Naive thymus-derived CD4-positive, alpha-beta T cell (primary cell): Measurements from ENCODE around the gene YEATS2. TPM values are rescaled to one million over a fixed set of nuclear protein-coding genes. Genes with fewer than 3 reads are reported as not detected.

ENCODE experiments used
- ATAC-seq: fragments of 150-1000 bp; cut with Tn5 transposase; 2 replicates; pipeline ENCODE4 v1.10.0; 2021; ENCODE audit warnings: mild to moderate bottlenecking, moderate library complexity
- CTCF ChIA-PET: fragments of 350-600 bp; sonication (Branson Sonifier 250); formaldehyde crosslinking; loops from one replicate; lab custom pipeline; 2021; ENCODE audit warnings: antibody characterized with exemption; lab: Charles Lee
- POLR2A ChIA-PET: fragments of 350-600 bp; sonication (Branson Sonifier 250); formaldehyde crosslinking; loops from one replicate; lab custom pipeline; 2021; ENCODE audit warnings: antibody characterized with exemption, inconsistent platforms; lab: Charles Lee
- DNase-seq, 9 donors: peaks; one replicate each; pipeline versions ENCODE4 v3.0.0 to v3.0.0-alpha.2; 2020 to 2022; ENCODE audit warnings: mixed read lengths in 1 of 9
- H3K27ac ChIP-seq: one replicate; pipeline ENCODE4 v1.7.0; 2013; ENCODE audit warnings: mild to moderate bottlenecking, low read depth, low read length, moderate library complexity
- H3K27me3 ChIP-seq, 2 donors: one replicate each; pipeline ENCODE4 v1.7.0; 2013; ENCODE audit warnings: low read length in 2 of 2, mild to moderate bottlenecking in 2 of 2, moderate library complexity in 2 of 2; ENCODE audit not compliant: control insufficient read depth in 2 of 2, insufficient read depth in 2 of 2
- H3K36me3 ChIP-seq, 3 experiments: 1 replicate in 2 of 3; 2 replicates in 1 of 3; pipeline ENCODE4 v1.7.0; 2013; ENCODE audit warnings: low read length in 3 of 3, mild to moderate bottlenecking in 3 of 3, moderate library complexity in 1 of 3; ENCODE audit not compliant: insufficient read depth in 3 of 3, control insufficient read depth in 2 of 3
- H3K4me1 ChIP-seq, 2 donors: one replicate each; pipeline ENCODE4 v1.7.0; 2013; ENCODE audit warnings: low read length in 2 of 2, mild to moderate bottlenecking in 2 of 2, moderate library complexity in 1 of 2; ENCODE audit not compliant: control insufficient read depth in 2 of 2, insufficient read depth in 2 of 2
- H3K4me3 ChIP-seq: 2 replicates; pipeline ENCODE4 v1.7.0; 2013; ENCODE audit warnings: mild to moderate bottlenecking, low read length
- H3K9me3 ChIP-seq, 3 experiments: 1 replicate in 2 of 3; 2 replicates in 1 of 3; pipeline ENCODE4 v1.7.0; 2013; ENCODE audit warnings: low read length in 3 of 3; ENCODE audit not compliant: control insufficient read depth in 2 of 3
- H3K27ac Mint-ChIP-seq, 9 donors: one replicate each; pipeline ENCODE4 v1.8.0; 2020 to 2022; ENCODE audit warnings: mixed read lengths in 9 of 9, mild to moderate bottlenecking in 8 of 9, moderate library complexity in 5 of 9, inconsistent platforms in 2 of 9
- H3K27me3 Mint-ChIP-seq, 5 donors: one replicate each; pipeline ENCODE4 v1.8.0; 2021 to 2022; ENCODE audit warnings: mixed read lengths in 5 of 5, mild to moderate bottlenecking in 1 of 5
- H3K36me3 Mint-ChIP-seq, 5 donors: one replicate each; pipeline ENCODE4 v1.8.0; 2020 to 2022; ENCODE audit warnings: mixed read lengths in 5 of 5, mild to moderate bottlenecking in 3 of 5, inconsistent platforms in 1 of 5
- H3K4me1 Mint-ChIP-seq, 7 donors: one replicate each; pipeline ENCODE4 v1.8.0; 2020 to 2022; ENCODE audit warnings: mixed read lengths in 7 of 7, mild to moderate bottlenecking in 3 of 7, inconsistent platforms in 1 of 7
- H3K4me3 Mint-ChIP-seq, 10 donors: one replicate each; pipeline ENCODE4 v1.8.0; 2020 to 2022; ENCODE audit warnings: mild to moderate bottlenecking in 10 of 10, mixed read lengths in 10 of 10, moderate library complexity in 6 of 10, inconsistent platforms in 2 of 10
- H3K9me3 Mint-ChIP-seq, 11 donors: one replicate each; pipeline ENCODE4 v1.8.0; 2020 to 2022; ENCODE audit warnings: mixed read lengths in 11 of 11, mild to moderate bottlenecking in 4 of 11, inconsistent platforms in 1 of 11, moderate library complexity in 1 of 11
- intact Hi-C, 2 donors: fragments of 100-400 bp; cut with micrococcal nuclease; formaldehyde crosslinking; loops; one replicate each; pipeline ENCODE4 v1.15.1; 2023
- polyA plus RNA-seq, 2 donors: library from polyadenylated mRNA; unstranded; fragments of 300-500 nt; fragmentation: Illumina TruSeq; gene quantifications; one replicate each; pipeline ENCODE4 v1.2.3, GENCODE V29; 2021
- total RNA-seq, 6 experiments: library from RNA in 5 of 6; stranded (reverse) in 5 of 6; gene quantifications; 1 replicate in 5 of 6; 2 replicates in 1 of 6; pipeline ENCODE4 v1.2.3 and lab custom pipeline; 2021 to 2026

The YEATS2 gene
- total RNA-seq (10 to 100 TPM; 20.6 to 61.4 (median 21.9) TPM), polyA plus RNA-seq (1 to 10 TPM; 5.5 to 7.7 TPM), total RNA-seq (lab: John Stamatoyannopoulos, UW) (67.7 reads per million, percentile 77 among the genes with 10 or more reads in this experiment)

DNA sequence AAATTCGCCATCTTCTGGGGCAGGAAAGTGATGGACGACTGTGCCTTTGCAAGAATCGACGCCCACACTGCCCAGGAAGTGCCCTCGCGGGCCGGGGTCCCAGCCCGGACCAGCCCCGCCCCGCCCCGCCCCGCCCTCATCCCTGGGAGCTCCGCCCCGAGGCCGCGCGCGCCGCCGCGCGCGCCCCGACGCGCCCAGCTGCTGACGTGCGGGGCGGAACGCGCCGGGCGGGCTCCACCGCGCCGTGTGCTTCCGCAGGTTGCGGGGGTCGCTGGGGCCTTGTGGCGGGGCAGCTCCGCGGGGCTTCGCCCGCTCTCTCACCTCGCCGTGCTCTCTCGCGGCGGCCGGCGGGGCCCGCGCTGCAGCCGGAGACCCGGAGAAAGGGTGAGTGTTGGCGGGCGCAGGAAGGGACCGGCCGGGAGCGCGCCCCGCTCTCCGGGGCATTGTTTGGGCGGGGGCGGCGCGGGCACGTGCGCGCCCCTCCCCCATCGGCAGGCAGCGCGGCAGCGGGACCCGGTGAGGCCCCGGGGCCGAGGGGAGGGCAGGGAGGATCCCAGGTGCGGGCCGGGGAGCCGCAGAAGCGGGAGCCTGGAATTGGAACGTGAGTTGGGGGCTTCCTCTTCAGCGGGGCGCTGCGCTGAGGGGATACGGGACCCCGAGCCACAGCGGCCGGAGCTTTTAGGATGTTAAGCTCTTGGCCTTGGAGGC is at the start of gene YEATS2:
TSS of gene YEATS2 (plus strand) at position 188 of the 708 bp plus-strand sequence. CDS start 17,366 bp downstream, outside the sequence.
- H3K36me3 Mint-ChIP-seq: peaks cover 0 to 15% (median 0%) of the 10 kb centered on the region in 5 donors
- Histone ChIP-seq H3K4me3 (peak within 1 kb of the TSS; percentile 89), H3K27ac (peak within 1 kb of the TSS; percentile 84), H3K36me3 (no peaks in the 10 kb centered on the region), H3K4me1 (peaks cover 9 to 18% of the 10 kb centered on the region in 2 donors), H3K9me3 (no peaks in the 10 kb centered on the region), H3K27me3 (no peaks in the 10 kb centered on the region)
- ChIA-PET CTCF (interaction anchor here (1.3 kb wide), 1 partner anchor 61 kb away, joined by 4 read pairs; no protein-coding TSS in a partner anchor), POLR2A (interaction anchor here (0.6 to 3.9 kb wide), 6 partner anchors 9 to 252 kb away, joined by 3 to 41 read pairs (median 3); partner anchors contain the start of gene KLHL24)
- intact Hi-C loops: loop anchor here (1.0 to 5.0 kb wide), 10 partner anchors 61 to 900 kb away; partner anchors contain the start of genes KLHL6 (in 2 of the 2), MCCC1 (in 2 of the 2), EIF4G1 (in 1 of the 2) and LAMP3 (in 1 of the 2)
- no peaks in the 10 kb centered on the region for H3K9me3 Mint-ChIP-seq
- H3K4me1 Mint-ChIP-seq: peaks cover 32 to 50% (median 40%) of the 10 kb centered on the region in 7 donors
- peak; percentile 95 for ATAC-seq
- H3K4me3 Mint-ChIP-seq: peak within 1 kb of the TSS; percentile 84 to 99 (median 94)
- peak; percentile 60 to 81 (median 74) for DNase-seq
- H3K27me3 Mint-ChIP-seq: no peaks in the 10 kb centered on the region
- H3K27ac Mint-ChIP-seq: peak within 1 kb of the TSS; percentile 74 to 97 (median 90)

DNA sequence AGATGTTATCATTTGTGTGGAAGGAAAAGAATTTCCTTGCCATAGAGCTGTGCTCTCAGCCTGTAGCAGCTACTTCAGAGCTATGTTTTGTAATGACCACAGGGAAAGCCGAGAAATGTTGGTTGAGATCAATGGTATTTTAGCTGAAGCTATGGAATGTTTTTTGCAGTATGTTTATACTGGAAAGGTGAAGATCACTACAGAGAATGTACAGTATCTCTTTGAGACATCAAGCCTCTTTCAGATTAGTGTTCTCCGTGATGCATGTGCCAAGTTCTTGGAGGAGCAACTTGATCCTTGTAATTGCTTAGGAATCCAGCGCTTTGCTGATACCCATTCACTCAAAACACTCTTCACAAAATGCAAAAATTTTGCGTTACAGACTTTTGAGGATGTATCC is 47.0 kb upstream of the YEATS2 start:
- H3K9me3 ChIP-seq: peaks cover 5 to 41% (median 27%) of the 10 kb centered on the region in 3 experiments
- intact Hi-C loops: no loop called here
- Mint-ChIP-seq H3K9me3 (peaks cover 4 to 65% (median 24%) of the 10 kb centered on the region in 11 donors), H3K27me3 (no peaks in the 10 kb centered on the region), H3K36me3 (peaks cover 21 to 74% (median 64%) of the 10 kb centered on the region in 5 donors), H3K4me3 (peak overlapping the region in 2 of 10 donors; percentile 29 to 30), H3K4me1 (peaks cover 0 to 14% (median 6%) of the 10 kb centered on the region in 7 donors), H3K27ac (no peak overlapping the region)
- peaks cover 18 to 60% (median 20%) of the 10 kb centered on the region in 3 experiments for H3K36me3 ChIP-seq
- H3K4me1 ChIP-seq: no peaks in the 10 kb centered on the region
- no peak for ATAC-seq
- no peaks in the 10 kb centered on the region for H3K27me3 ChIP-seq
- no peak overlapping the region for H3K4me3 ChIP-seq
- no peak for DNase-seq
- POLR2A ChIA-PET: interaction anchor here (1.5 kb wide), 1 partner anchor 13 kb away, joined by 3 read pairs; no protein-coding TSS in a partner anchor
- CTCF ChIA-PET: interaction anchor here (0.7 kb wide), 1 partner anchor 100 kb away, joined by 3 read pairs; no protein-coding TSS in a partner anchor
- H3K27ac ChIP-seq: no peak overlapping the region

DNA sequence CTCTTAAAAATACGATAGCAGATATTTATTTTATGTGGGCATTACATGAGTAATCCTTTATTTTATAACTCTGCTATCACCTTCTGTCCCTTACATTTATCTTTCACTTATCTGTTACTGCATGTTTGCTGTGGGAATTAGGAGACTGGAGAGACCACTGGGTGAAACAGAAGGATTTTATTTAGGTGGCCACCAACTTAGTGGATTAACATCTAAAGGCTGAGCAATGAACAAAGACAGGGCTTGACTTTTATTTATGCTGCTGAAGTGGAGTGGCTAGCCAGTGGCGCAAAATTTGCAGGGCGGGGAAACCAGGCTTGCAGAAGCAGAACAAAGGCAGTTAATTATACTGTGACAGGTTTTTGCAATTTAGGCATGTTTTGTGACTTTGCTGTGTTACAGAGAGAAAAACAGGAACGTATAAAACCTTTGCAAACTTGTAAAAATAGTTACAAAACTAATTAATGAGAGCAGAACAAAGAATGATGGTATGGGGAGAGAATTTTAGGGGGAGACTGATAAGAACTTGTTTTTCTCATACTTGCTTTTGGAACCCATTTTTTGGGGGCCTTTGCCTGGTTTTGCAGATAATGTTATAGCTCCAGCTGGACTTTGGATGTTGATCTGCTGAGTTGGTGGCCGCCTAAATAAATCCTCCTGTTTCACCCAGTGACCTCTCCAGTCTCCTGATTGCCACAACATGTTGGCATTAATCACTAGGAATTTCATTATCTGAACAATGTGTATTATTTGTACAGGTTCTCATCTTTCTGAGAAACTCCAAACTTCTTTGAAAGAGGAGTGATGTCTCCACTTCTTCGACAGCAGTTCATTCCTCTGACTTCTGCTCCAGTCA is 44.2 kb upstream of the YEATS2 start:
- Histone ChIP-seq H3K9me3 (peaks cover 5 to 41% (median 27%) of the 10 kb centered on the region in 3 experiments), H3K36me3 (peaks cover 16 to 66% (median 18%) of the 10 kb centered on the region in 3 experiments), H3K4me3 (no peak overlapping the region), H3K27ac (no peak overlapping the region), H3K4me1 (peaks cover 0 to 3% of the 10 kb centered on the region in 2 donors), H3K27me3 (no peaks in the 10 kb centered on the region)
- intact Hi-C loops: loop anchor here in 1 of 2 donors (2.0 kb wide), 1 partner anchor 17 kb away; no protein-coding TSS in a partner anchor
- Mint-ChIP-seq H3K27me3 (no peaks in the 10 kb centered on the region), H3K27ac (peak overlapping the region in 5 of 9 donors; percentile 22 to 88 (median 46)), H3K36me3 (peaks cover 32 to 86% (median 71%) of the 10 kb centered on the region in 5 donors), H3K9me3 (peaks cover 6 to 78% (median 29%) of the 10 kb centered on the region in 11 donors), H3K4me3 (peak overlapping the region in 5 of 10 donors; percentile 11 to 54 (median 30)), H3K4me1 (peaks cover 0 to 29% (median 21%) of the 10 kb centered on the region in 7 donors)
- peak in 3 of 9 donors; percentile 7 to 23 (median 10) for DNase-seq
- no peak for ATAC-seq
- CTCF ChIA-PET: no interaction called here
- POLR2A ChIA-PET: no interaction called here

DNA sequence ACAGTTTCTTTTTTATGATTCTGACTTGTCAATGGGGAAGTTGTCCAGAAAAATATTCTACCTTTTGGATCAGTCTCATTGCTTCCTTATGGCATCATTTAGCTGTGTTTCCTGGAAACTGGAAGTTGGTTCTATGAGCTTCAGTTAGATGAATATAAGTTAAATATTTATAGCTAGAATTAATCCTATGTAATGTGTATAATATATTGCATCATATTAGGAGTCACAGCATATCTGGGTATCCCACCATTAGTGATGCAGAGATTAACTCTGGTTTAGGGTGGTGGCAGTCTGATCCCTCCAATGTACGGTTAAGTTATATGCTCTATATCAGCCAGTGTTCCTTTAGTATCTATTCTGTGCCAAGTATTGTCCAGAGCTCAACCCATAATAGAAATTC is 42.9 kb upstream of the YEATS2 start:
- ATAC-seq: no peak
- peaks cover 5 to 40% (median 27%) of the 10 kb centered on the region in 3 experiments for H3K9me3 ChIP-seq
- ChIA-PET CTCF (no interaction called here), POLR2A (interaction anchor here (1.3 kb wide), 1 partner anchor 20 kb away, joined by 4 read pairs; the partner anchor contains the start of gene KLHL24)
- H3K4me1 Mint-ChIP-seq: peaks cover 0 to 40% (median 29%) of the 10 kb centered on the region in 7 donors
- H3K27ac ChIP-seq: no peak overlapping the region
- H3K4me3 ChIP-seq: no peak overlapping the region
- no peaks in the 10 kb centered on the region for H3K27me3 ChIP-seq
- peaks cover 32 to 85% (median 74%) of the 10 kb centered on the region in 5 donors for H3K36me3 Mint-ChIP-seq
- H3K4me3 Mint-ChIP-seq: no peak overlapping the region
- peaks cover 0 to 4% of the 10 kb centered on the region in 2 donors for H3K4me1 ChIP-seq
- intact Hi-C loops: no loop called here
- H3K27me3 Mint-ChIP-seq: no peaks in the 10 kb centered on the region
- H3K9me3 Mint-ChIP-seq: peaks cover 4 to 66% (median 29%) of the 10 kb centered on the region in 11 donors
- peak overlapping the region in 1 of 9 donors; percentile 62 for H3K27ac Mint-ChIP-seq
- H3K36me3 ChIP-seq: peaks cover 16 to 71% (median 18%) of the 10 kb centered on the region in 3 experiments
- no peak for DNase-seq

DNA sequence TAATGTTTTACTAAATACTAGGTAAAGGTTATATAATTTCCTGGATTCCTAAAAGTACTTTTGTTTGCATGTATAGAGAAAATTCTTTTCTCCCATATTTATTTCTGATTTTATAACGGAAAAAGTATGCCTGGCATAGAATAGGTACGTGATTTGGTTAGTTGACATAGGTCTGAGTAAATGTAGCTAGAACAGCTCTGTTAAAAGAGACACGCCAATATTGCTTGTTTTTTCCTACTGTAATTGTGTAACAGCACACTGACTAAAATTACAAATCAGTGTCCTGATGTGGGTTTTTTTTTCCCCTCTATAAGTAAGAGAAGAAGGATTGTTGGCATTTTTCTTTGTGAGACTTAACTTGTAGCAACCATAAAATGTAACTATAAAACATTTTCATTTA is 35.5 kb upstream of the YEATS2 start:
- no peak overlapping the region for H3K4me3 ChIP-seq
- H3K4me3 Mint-ChIP-seq: no peak overlapping the region
- no peak for ATAC-seq
- no peaks in the 10 kb centered on the region for H3K27me3 ChIP-seq
- H3K27ac Mint-ChIP-seq: no peak overlapping the region
- no peaks in the 10 kb centered on the region for H3K27me3 Mint-ChIP-seq
- ChIA-PET CTCF (interaction anchor here (0.8 kb wide), 1 partner anchor 29 kb away, joined by 3 read pairs; no protein-coding TSS in a partner anchor), POLR2A (interaction anchor here (1.0 to 1.4 kb wide), 2 partner anchors 25 to 107 kb away, joined by 3 to 9 read pairs; partner anchors contain the start of genes KLHL24 and KLHL6)
- H3K4me1 ChIP-seq: peaks cover 0 to 4% of the 10 kb centered on the region in 2 donors
- H3K9me3 ChIP-seq: no peaks in the 10 kb centered on the region
- H3K36me3 Mint-ChIP-seq: peaks cover 7 to 58% (median 46%) of the 10 kb centered on the region in 5 donors
- no peak for DNase-seq
- H3K27ac ChIP-seq: no peak overlapping the region
- peaks cover 0 to 50% (median 38%) of the 10 kb centered on the region in 7 donors for H3K4me1 Mint-ChIP-seq
- peaks cover 0 to 4% (median 1%) of the 10 kb centered on the region in 11 donors for H3K9me3 Mint-ChIP-seq
- H3K36me3 ChIP-seq: peaks cover 0 to 49% (median 5%) of the 10 kb centered on the region in 3 experiments
- intact Hi-C loops: no loop called here
